H1 (cell line): ENCODE results near the gene TIMP3. TPM values are rescaled to one million over a fixed set of nuclear protein-coding genes. Genes with fewer than 3 reads are reported as not detected.

Experiments
- CTCF ChIA-PET: fragments of 300-600 bp; sonication (Branson Sonifier 250); formaldehyde crosslinking; loops from one replicate; lab custom pipeline; 2021; ENCODE audit not compliant: partially characterized antibody; lab: Charles Lee
- POLR2A ChIA-PET: fragments of 300-600 bp; sonication (Branson Sonifier 250); formaldehyde crosslinking; loops from one replicate; lab custom pipeline; 2021; ENCODE audit warnings: inconsistent platforms; ENCODE audit not compliant: partially characterized antibody; lab: Charles Lee
- DNase-seq, 2 experiments: peaks; one replicate each; pipeline versions ENCODE4 v3.0.0 to v3.0.0-alpha.2; 2010 to 2022; ENCODE audit warnings: low spot score in 2 of 2, low read depth in 1 of 2, mixed read lengths in 1 of 2
- FAIRE-seq: peaks from 2 replicates; lab custom pipeline; 2011; peaks lifted over from hg19 to GRCh38; lab: Jason Lieb, UNC
- H2AFZ ChIP-seq: 2 replicates; pipeline ENCODE4 v1.8.1; 2012; ENCODE audit warnings: low read length, inconsistent platforms
- H2AK5ac ChIP-seq: 2 replicates; pipeline ENCODE4 v1.6.1; 2013; ENCODE audit warnings: low read depth, low read length
- H2BK120ac ChIP-seq: replicated peaks from 2 replicates; pipeline ENCODE3; 2013; ENCODE audit warnings: low read depth, low read length, inconsistent platforms
- H2BK12ac ChIP-seq: 2 replicates; pipeline ENCODE4 v1.6.1; 2013; ENCODE audit warnings: low read depth, low read length
- H2BK15ac ChIP-seq: 2 replicates; pipeline ENCODE4 v1.6.1; 2013; ENCODE audit warnings: low read length
- H2BK20ac ChIP-seq: 2 replicates; pipeline ENCODE4 v1.6.1; 2013; ENCODE audit warnings: low read length
- H2BK5ac ChIP-seq: 2 replicates; pipeline ENCODE4 v1.6.1; 2013; ENCODE audit warnings: low read depth, low read length
- H3K14ac ChIP-seq: 2 replicates; pipeline ENCODE4 v1.6.1; 2013; ENCODE audit warnings: inconsistent platforms; ENCODE audit not compliant: insufficient read length
- H3K18ac ChIP-seq: 2 replicates; pipeline ENCODE4 v1.6.1; 2013; ENCODE audit warnings: low read length; ENCODE audit errors: extremely low read depth
- H3K23ac ChIP-seq: 2 replicates; pipeline ENCODE4 v1.6.1; 2013; ENCODE audit warnings: inconsistent platforms; ENCODE audit not compliant: insufficient read length
- H3K23me2 ChIP-seq: 2 replicates; pipeline ENCODE4 v1.6.1; 2013; ENCODE audit warnings: low read depth, low read length
- H3K27ac ChIP-seq: 2 replicates; pipeline ENCODE4 v1.6.1; 2011; ENCODE audit warnings: low read depth, low read length, inconsistent platforms
- H3K27me3 ChIP-seq, 4 experiments: replicated peaks in 1 of 4; 1 replicate in 1 of 4; 2 replicates in 3 of 4; pipeline versions ENCODE4 v1.6.1 to v1.8.1; 2011 to 2013; ENCODE audit warnings: low read length in 3 of 4, mild to moderate bottlenecking in 3 of 4, inconsistent platforms in 2 of 4, mixed read lengths in 2 of 4, moderate library complexity in 1 of 4; ENCODE audit not compliant: control insufficient read depth in 3 of 4, insufficient read depth in 3 of 4; ENCODE audit errors: extremely low read depth in 1 of 4
- H3K36me3 ChIP-seq, 4 experiments: 2 replicates each; pipeline versions ENCODE4 v1.6.1 to v1.8.1; 2011 to 2013; ENCODE audit warnings: mild to moderate bottlenecking in 4 of 4, low read length in 3 of 4, moderate library complexity in 2 of 4, control low read depth in 1 of 4, inconsistent platforms in 1 of 4; ENCODE audit not compliant: insufficient read depth in 4 of 4, control insufficient read depth in 2 of 4
- H3K4ac ChIP-seq: replicated peaks from 2 replicates; pipeline ENCODE3; 2013; ENCODE audit warnings: low read length, low read depth, mixed read lengths, inconsistent platforms; ENCODE audit not compliant: insufficient read length
- H3K4me1 ChIP-seq, 4 experiments: replicated peaks in 1 of 4; 1 replicate in 1 of 4; 2 replicates in 3 of 4; pipeline versions ENCODE4 v1.6.1 to v1.8.1; 2011 to 2013; ENCODE audit warnings: low read length in 3 of 4, inconsistent platforms in 2 of 4, mixed read lengths in 1 of 4; ENCODE audit not compliant: insufficient read depth in 4 of 4, control insufficient read depth in 3 of 4
- H3K4me2 ChIP-seq, 2 experiments: 2 replicates each; pipeline versions ENCODE4 v1.6.1 to v1.8.1; 2011 to 2013; ENCODE audit warnings: low read depth in 2 of 2, low read length in 2 of 2, control low read depth in 1 of 2, inconsistent platforms in 1 of 2, mild to moderate bottlenecking in 1 of 2; ENCODE audit not compliant: insufficient read depth in 1 of 2
- H3K4me3 ChIP-seq, 4 experiments: fragments of 200-600, 300-600 bp in 1 of 4; sonication (generic), shearing (Covaris generic), sonication (Bioruptor Twin) in 1 of 4; 2 replicates each; pipeline versions ENCODE4 v1.5.1 to v1.8.1; 2011 to 2016; ENCODE audit warnings: low read length in 4 of 4, low read depth in 3 of 4, control low read depth in 2 of 4, inconsistent platforms in 2 of 4, mild to moderate bottlenecking in 2 of 4, mixed read lengths in 1 of 4, moderate library complexity in 1 of 4; ENCODE audit not compliant: insufficient read depth in 2 of 4; ENCODE audit errors: extremely low read depth in 1 of 4
- H3K56ac ChIP-seq: replicated peaks from 2 replicates; pipeline ENCODE3; 2013; ENCODE audit warnings: low read depth, mild to moderate bottlenecking, mixed read lengths, low read length, inconsistent platforms; ENCODE audit not compliant: insufficient read length
- H3K79me1 ChIP-seq: 2 replicates; pipeline ENCODE4 v1.6.1; 2013; ENCODE audit warnings: low read depth, low read length, control low read depth
- H3K79me2 ChIP-seq, 2 experiments: 2 replicates each; pipeline versions ENCODE4 v1.6.1 to v1.8.1; 2012 to 2013; ENCODE audit warnings: low read length in 2 of 2, mild to moderate bottlenecking in 2 of 2, inconsistent platforms in 1 of 2; ENCODE audit not compliant: insufficient read depth in 2 of 2, control insufficient read depth in 1 of 2
- H3K9ac ChIP-seq, 4 experiments: replicated peaks in 1 of 4; 1 replicate in 1 of 4; 2 replicates in 3 of 4; pipeline versions ENCODE4 v1.6.1 to v1.8.1; 2011 to 2013; ENCODE audit warnings: low read depth in 3 of 4, low read length in 3 of 4, control low read depth in 2 of 4, mild to moderate bottlenecking in 2 of 4, moderate library complexity in 2 of 4, inconsistent platforms in 1 of 4; ENCODE audit errors: extremely low read depth in 1 of 4
- H3K9me3 ChIP-seq, 2 experiments: 2 replicates each; pipeline versions ENCODE4 v1.6.1 to v1.8.1; 2012 to 2013; ENCODE audit warnings: mild to moderate bottlenecking in 2 of 2, moderate library complexity in 2 of 2, control low read depth in 1 of 2, inconsistent platforms in 1 of 2, low read depth in 1 of 2, low read length in 1 of 2, mixed read lengths in 1 of 2; ENCODE audit not compliant: insufficient read depth in 2 of 2
- H4K20me1 ChIP-seq, 2 experiments: replicated peaks in 1 of 2; 2 replicates each; pipeline versions ENCODE3 to v1.8.1; 2011 to 2013; ENCODE audit warnings: inconsistent platforms in 2 of 2, low read length in 2 of 2, mild to moderate bottlenecking in 1 of 2; ENCODE audit not compliant: insufficient read depth in 2 of 2, control insufficient read depth in 1 of 2
- H4K5ac ChIP-seq: 2 replicates; pipeline ENCODE4 v1.6.1; 2013; ENCODE audit warnings: low read length, low read depth, mixed read lengths, inconsistent platforms; ENCODE audit not compliant: insufficient read length
- H4K8ac ChIP-seq: 2 replicates; pipeline ENCODE4 v1.8.0; 2013; ENCODE audit warnings: mild to moderate bottlenecking, moderate library complexity, low read length, inconsistent platforms; ENCODE audit not compliant: insufficient read depth; ENCODE audit errors: extremely low read depth
- H4K91ac ChIP-seq: replicated peaks from 2 replicates; pipeline ENCODE3; 2013; ENCODE audit warnings: low read length, mixed read lengths, inconsistent platforms; ENCODE audit not compliant: insufficient read length
- BRCA1 ChIP-seq: IDR thresholded peaks from 2 replicates; pipeline ENCODE4 v1.6.1; 2012; ENCODE audit warnings: low read depth, low read length, improper control_type of control experiment
- EP300 ChIP-seq, 2 experiments: IDR thresholded peaks; 1 replicate in 1 of 2; 2 replicates in 1 of 2; pipeline ENCODE4 v1.6.1; 2011 to 2012; ENCODE audit warnings: low read depth in 2 of 2, low read length in 2 of 2, mild to moderate bottlenecking in 2 of 2, borderline replicate concordance in 1 of 2, inconsistent platforms in 1 of 2, moderate library complexity in 1 of 2
- KDM4A ChIP-seq: IDR thresholded peaks from one replicate; pipeline ENCODE4 v1.7.1; 2012; ENCODE audit warnings: low read depth, mild to moderate bottlenecking, moderate library complexity, low read length, inconsistent platforms; ENCODE audit not compliant: severe bottlenecking
- KDM5A ChIP-seq: fragments of 200-600 bp; IDR thresholded peaks from 2 replicates; pipeline ENCODE4 v1.7.1; 2012; ENCODE audit warnings: mild to moderate bottlenecking, low read length, inconsistent platforms, mixed read lengths
- SIN3A ChIP-seq, 2 experiments: IDR thresholded peaks in 1 of 2; conservative IDR thresholded peaks in 1 of 2; 2 replicates each; pipeline ENCODE4 v1.6.1; 2011 to 2012; ENCODE audit warnings: low read length in 2 of 2, improper control_type of control experiment in 1 of 2, low read depth in 1 of 2, mild to moderate bottlenecking in 1 of 2
- WGBS, 2 experiments: shearing (Covaris generic) in 1 of 2; methylation state at CpG; one replicate each; pipeline versions ENCODE4 v1.1.6 to v1.1.7; 2013 to 2015; ENCODE audit warnings: low lambda C conversion rate in 2 of 2, mixed read lengths in 2 of 2, inconsistent platforms in 1 of 2, low coverage in 1 of 2, missing lambda C conversion rate in 1 of 2; ENCODE audit not compliant: insufficient replicate concordance in 2 of 2, insufficient coverage in 1 of 2, insufficient read length in 1 of 2; ENCODE audit errors: extremely low coverage in 1 of 2, missing lambda C conversion rate in 1 of 2; 5-methylcytosine and 5-hydroxymethylcytosine counted together
- polyA plus RNA-seq, 7 experiments: library from polyadenylated mRNA; depleted of rRNA in 3 of 7; stranded (reverse) in 5 of 7; unstranded in 2 of 7; fragments of >200 nt in 5 of 7; fragments of 200-250 nt in 2 of 7; gene quantifications; 1 replicate in 5 of 7; 2 replicates in 1 of 7; 4 replicates in 1 of 7; pipeline versions ENCODE4 v1.2.1 to v1.2.3, GENCODE V29; 2011 to 2013; ENCODE audit warnings: missing spikeins in 2 of 7, mixed read lengths in 2 of 7
- total RNA-seq: library from RNA; stranded (reverse); fragmentation: NEBNext Ultra II Directional; extraction: Animal tissue kit (Norgen Biotek cat#: 25700); gene quantifications from 2 replicates; pipeline ENCODE4 v1.2.1, GENCODE V29; 2021

TIMP3 gene
- total and polyA plus RNA-seq, 2 of the 8 experiments (the other 6 are each of a cell fraction or from before 2014, with no cell fraction given): 1.3 to 4.7 TPM

DNA sequence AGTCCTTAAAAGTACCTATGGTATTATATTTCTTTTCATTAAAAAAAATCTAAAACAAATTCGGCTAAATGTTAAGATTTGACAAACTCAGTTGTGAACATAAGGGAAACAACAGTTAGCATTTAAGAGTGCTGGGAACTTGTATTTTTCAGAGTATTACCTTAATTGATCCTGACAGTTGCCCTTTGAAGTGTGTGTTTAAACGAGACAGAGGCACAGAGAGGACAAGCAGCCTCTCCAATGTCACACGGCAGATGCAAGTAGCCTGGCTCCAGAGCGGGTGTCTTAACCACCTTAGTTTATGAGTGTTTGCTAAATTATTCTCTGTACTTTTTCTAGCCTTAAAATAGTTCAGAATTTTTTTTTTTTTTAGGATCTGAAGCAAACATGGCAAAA, 80.9 kb downstream of the TIMP3 start:
- H2BK12ac ChIP-seq: no peak overlapping the region
- no peak overlapping the region for H3K18ac ChIP-seq
- no peaks in the 10 kb centered on the region for H3K23me2 ChIP-seq
- H3K4ac ChIP-seq: no peak overlapping the region
- no peak overlapping the region for H3K27ac ChIP-seq
- ChIA-PET POLR2A (interaction anchor here (1.4 kb wide), 1 partner anchor 9 kb away, joined by 6 read pairs; no protein-coding TSS in a partner anchor), CTCF (interaction anchor here (1.5 to 2.1 kb wide), 2 partner anchors 75 to 104 kb away, joined by 3 to 9 read pairs; no protein-coding TSS in a partner anchor)
- H3K4me2 ChIP-seq: no peak overlapping the region
- H3K56ac ChIP-seq: no peak overlapping the region
- no peak overlapping the region for H2AK5ac ChIP-seq
- no peaks in the 10 kb centered on the region for H3K36me3 ChIP-seq
- no peak overlapping the region for H2AFZ ChIP-seq
- H3K9ac ChIP-seq: no peak overlapping the region
- H3K79me2 ChIP-seq: no peaks in the 10 kb centered on the region
- 95% methylated on average over 4 of the region's 4 CpGs; no CpG with 5 or more reads in 1 of the 2 experiments for WGBS, 2 experiments
- no peaks in the 10 kb centered on the region for H3K4me1 ChIP-seq
- no peak overlapping the region for H3K14ac ChIP-seq
- no peak overlapping the region for H2BK15ac ChIP-seq
- H2BK120ac ChIP-seq: no peak overlapping the region
- H3K23ac ChIP-seq: no peak overlapping the region
- no peak overlapping the region for H2BK5ac ChIP-seq
- H4K5ac ChIP-seq: no peak overlapping the region
- peaks cover 2 to 6% of the 10 kb centered on the region in 2 experiments for H4K20me1 ChIP-seq
- no peak overlapping the region for H4K91ac ChIP-seq
- no peaks in the 10 kb centered on the region for H3K79me1 ChIP-seq
- H4K8ac ChIP-seq: no peak overlapping the region
- FAIRE-seq: no peak
- no peaks in the 10 kb centered on the region for H3K27me3 ChIP-seq
- DNase-seq: no peak
- H2BK20ac ChIP-seq: no peak overlapping the region
- no peaks in the 10 kb centered on the region for H3K9me3 ChIP-seq
- no peak overlapping the region for H3K4me3 ChIP-seq
- TF ChIP-seq SIN3A (conservative IDR thresholded peaks at IDR 0.05 in 1 of 2, IDR thresholded peaks at IDR 0.05 in 1 of 2; ENCODE audit: low read depth in 1 of 2, low read length in 2 of 2) (no peak), KDM5A (no peak), EP300 (IDR thresholded peaks at IDR 0.05; ENCODE audit: borderline replicate concordance in 1 of 2, low read depth in 2 of 2, low read length in 2 of 2) (no peak), KDM4A (no peak), BRCA1 (no peak)
